Measurements from ENCODE around the gene GRIK4.

The GRIK4 gene

GRCh38 chr11:120854988-120855387 lies 343.4 kb downstream of the GRIK4 start:
- Histone ChIP-seq H3K4me3 (ENCODE audit: low read depth, low read length) (no peak overlapping the region), H3K9ac (ENCODE audit: low read length) (no peak overlapping the region), H3K4me1 (ENCODE audit: control insufficient read depth, insufficient read depth, low read length) (peaks cover 6% of the 10 kb centered on the region; the same call in 1 of the 2 replicates), H3K27ac (ENCODE audit: low read depth, low read length) (no peak overlapping the region), H3K9me3 (ENCODE audit: control insufficient read depth, insufficient read depth, low read depth, low read length) (no peaks in the 10 kb centered on the region), H3K36me3 (ENCODE audit: control insufficient read depth, insufficient read depth, low read length) (no peaks in the 10 kb centered on the region), H3K27me3 (ENCODE audit: control insufficient read depth, insufficient read depth, low read length) (0 out of 2 replicates have a peak, but pooled peaks cover 6% of the 10 kb centered on the region)

- no peak overlapping the region for H3K9ac ChIP-seq (ENCODE audit: low read length)
- H3K36me3 ChIP-seq (ENCODE audit: control insufficient read depth, insufficient read depth, low read length) = no peaks in the 10 kb centered on the region
- H3K27me3 ChIP-seq (ENCODE audit: control insufficient read depth, insufficient read depth, low read length) = 0 out of 2 replicates have a peak, but pooled peaks cover 6% of the 10 kb centered on the region
- H3K4me3 ChIP-seq (ENCODE audit: low read depth, low read length) = no peak overlapping the region
- H3K4me1 ChIP-seq (ENCODE audit: control insufficient read depth, insufficient read depth, low read length) = peaks cover 6% of the 10 kb centered on the region; the same call in 1 of the 2 replicates
- no peaks in the 10 kb centered on the region for H3K9me3 ChIP-seq (ENCODE audit: control insufficient read depth, insufficient read depth, low read depth, low read length)
- H3K27ac ChIP-seq (ENCODE audit: low read depth, low read length) = no peak overlapping the region
Measured at GRCh38 chr11:120857508-120857907, 346.0 kb downstream of the GRIK4 start.

GRCh38 chr11:120858740-120859139 lies 347.2 kb downstream of the GRIK4 start:
- H3K27ac ChIP-seq (ENCODE audit: low read depth, low read length) = no peak overlapping the region
- no peaks in the 10 kb centered on the region for H3K36me3 ChIP-seq (ENCODE audit: control insufficient read depth, insufficient read depth, low read length)
- H3K9ac ChIP-seq (ENCODE audit: low read length) = no peak overlapping the region
- 0 out of 2 replicates have a peak, but pooled peaks cover 6% of the 10 kb centered on the region for H3K27me3 ChIP-seq (ENCODE audit: control insufficient read depth, insufficient read depth, low read length)
- H3K9me3 ChIP-seq (ENCODE audit: control insufficient read depth, insufficient read depth, low read depth, low read length) = no peaks in the 10 kb centered on the region
- peaks cover 6% of the 10 kb centered on the region; the same call in 1 of the 2 replicates for H3K4me1 ChIP-seq (ENCODE audit: control insufficient read depth, insufficient read depth, low read length)
- H3K4me3 ChIP-seq (ENCODE audit: low read depth, low read length) = no peak overlapping the region

GRCh38 chr11:120859552-120860295 lies 348.2 kb downstream of the GRIK4 start:
- Histone ChIP-seq H3K27ac (ENCODE audit: low read depth, low read length) (no peak overlapping the region), H3K4me3 (ENCODE audit: low read depth, low read length) (no peak overlapping the region), H3K9me3 (ENCODE audit: control insufficient read depth, insufficient read depth, low read depth, low read length) (no peaks in the 10 kb centered on the region), H3K9ac (ENCODE audit: low read length) (no peak overlapping the region), H3K4me1 (ENCODE audit: control insufficient read depth, insufficient read depth, low read length) (peaks cover 6% of the 10 kb centered on the region; the same call in 1 of the 2 replicates), H3K36me3 (ENCODE audit: control insufficient read depth, insufficient read depth, low read length) (no peaks in the 10 kb centered on the region), H3K27me3 (ENCODE audit: control insufficient read depth, insufficient read depth, low read length) (0 out of 2 replicates have a peak, but pooled peaks cover 6% of the 10 kb centered on the region)

GRCh38 chr11:120863359-120863758 lies 351.8 kb downstream of the GRIK4 start:
- no peak overlapping the region for H3K4me3 ChIP-seq (ENCODE audit: low read depth, low read length)
- no peaks in the 10 kb centered on the region for H3K36me3 ChIP-seq (ENCODE audit: control insufficient read depth, insufficient read depth, low read length)
- H3K9ac ChIP-seq (ENCODE audit: low read length) = no peak overlapping the region
- no peaks in the 10 kb centered on the region for H3K9me3 ChIP-seq (ENCODE audit: control insufficient read depth, insufficient read depth, low read depth, low read length)
- no peak overlapping the region for H3K27ac ChIP-seq (ENCODE audit: low read depth, low read length)
- peaks cover 21% of the 10 kb centered on the region; the same call in 1 of the 2 replicates for H3K4me1 ChIP-seq (ENCODE audit: control insufficient read depth, insufficient read depth, low read length)
- peaks cover 18% of the 10 kb centered on the region for H3K27me3 ChIP-seq (ENCODE audit: control insufficient read depth, insufficient read depth, low read length)

- no peaks in the 10 kb centered on the region for H3K36me3 ChIP-seq (ENCODE audit: control insufficient read depth, insufficient read depth, low read length)
- peaks cover 18% of the 10 kb centered on the region for H3K27me3 ChIP-seq (ENCODE audit: control insufficient read depth, insufficient read depth, low read length)
- no peaks in the 10 kb centered on the region for H3K9me3 ChIP-seq (ENCODE audit: control insufficient read depth, insufficient read depth, low read depth, low read length)
- no peak overlapping the region for H3K27ac ChIP-seq (ENCODE audit: low read depth, low read length)
- peaks cover 17% of the 10 kb centered on the region; the same call in 1 of the 2 replicates for H3K4me1 ChIP-seq (ENCODE audit: control insufficient read depth, insufficient read depth, low read length)
- H3K4me3 ChIP-seq (ENCODE audit: low read depth, low read length) = no peak overlapping the region
- H3K9ac ChIP-seq (ENCODE audit: low read length) = no peak overlapping the region
Measured at GRCh38 chr11:120867024-120867423, 355.5 kb downstream of the GRIK4 start.

- Histone ChIP-seq H3K9me3 (ENCODE audit: control insufficient read depth, insufficient read depth, low read depth, low read length) (no peaks in the 10 kb centered on the region), H3K27ac (ENCODE audit: low read depth, low read length) (no peak overlapping the region), H3K27me3 (ENCODE audit: control insufficient read depth, insufficient read depth, low read length) (peaks cover 18% of the 10 kb centered on the region), H3K4me1 (ENCODE audit: control insufficient read depth, insufficient read depth, low read length) (peaks cover 22% of the 10 kb centered on the region; the same call in 1 of the 2 replicates), H3K4me3 (ENCODE audit: low read depth, low read length) (no peak overlapping the region), H3K9ac (ENCODE audit: low read length) (no peak overlapping the region), H3K36me3 (ENCODE audit: control insufficient read depth, insufficient read depth, low read length) (no peaks in the 10 kb centered on the region)
Measured at GRCh38 chr11:120867531-120867930, 356.0 kb downstream of the GRIK4 start.

GRCh38 chr11:120867988-120868387 lies 356.4 kb downstream of the GRIK4 start:
- H3K9me3 ChIP-seq (ENCODE audit: control insufficient read depth, insufficient read depth, low read depth, low read length) = no peaks in the 10 kb centered on the region
- H3K36me3 ChIP-seq (ENCODE audit: control insufficient read depth, insufficient read depth, low read length) = no peaks in the 10 kb centered on the region
- H3K4me1 ChIP-seq (ENCODE audit: control insufficient read depth, insufficient read depth, low read length) = peaks cover 24% of the 10 kb centered on the region; the same call in 1 of the 2 replicates
- H3K27ac ChIP-seq (ENCODE audit: low read depth, low read length) = no peak overlapping the region
- H3K9ac ChIP-seq (ENCODE audit: low read length) = no peak overlapping the region
- H3K27me3 ChIP-seq (ENCODE audit: control insufficient read depth, insufficient read depth, low read length) = peaks cover 18% of the 10 kb centered on the region
- no peak overlapping the region for H3K4me3 ChIP-seq (ENCODE audit: low read depth, low read length)

- no peak overlapping the region for H3K27ac ChIP-seq (ENCODE audit: low read depth, low read length)
- no peaks in the 10 kb centered on the region for H3K36me3 ChIP-seq (ENCODE audit: control insufficient read depth, insufficient read depth, low read length)
- H3K9ac ChIP-seq (ENCODE audit: low read length) = no peak overlapping the region
- H3K27me3 ChIP-seq (ENCODE audit: control insufficient read depth, insufficient read depth, low read length) = peaks cover 18% of the 10 kb centered on the region
- H3K4me3 ChIP-seq (ENCODE audit: low read depth, low read length) = no peak overlapping the region
- peaks cover 28% of the 10 kb centered on the region; the same call in 1 of the 2 replicates for H3K4me1 ChIP-seq (ENCODE audit: control insufficient read depth, insufficient read depth, low read length)
- H3K9me3 ChIP-seq (ENCODE audit: control insufficient read depth, insufficient read depth, low read depth, low read length) = no peaks in the 10 kb centered on the region
Measured at GRCh38 chr11:120869097-120869496, 357.5 kb downstream of the GRIK4 start.

GRCh38 chr11:120869516-120870011 lies 358.0 kb downstream of the GRIK4 start:
- Histone ChIP-seq H3K4me1 (ENCODE audit: control insufficient read depth, insufficient read depth, low read length) (peaks cover 28% of the 10 kb centered on the region; the same call in 1 of the 2 replicates), H3K9ac (ENCODE audit: low read length) (no peak overlapping the region), H3K36me3 (ENCODE audit: control insufficient read depth, insufficient read depth, low read length) (no peaks in the 10 kb centered on the region), H3K27me3 (ENCODE audit: control insufficient read depth, insufficient read depth, low read length) (peaks cover 18% of the 10 kb centered on the region), H3K9me3 (ENCODE audit: control insufficient read depth, insufficient read depth, low read depth, low read length) (no peaks in the 10 kb centered on the region), H3K27ac (ENCODE audit: low read depth, low read length) (no peak overlapping the region), H3K4me3 (ENCODE audit: low read depth, low read length) (no peak overlapping the region)

- no peaks in the 10 kb centered on the region for H3K9me3 ChIP-seq (ENCODE audit: control insufficient read depth, insufficient read depth, low read depth, low read length)
- H3K4me1 ChIP-seq (ENCODE audit: control insufficient read depth, insufficient read depth, low read length) = peaks cover 28% of the 10 kb centered on the region; the same call in 1 of the 2 replicates
- H3K4me3 ChIP-seq (ENCODE audit: low read depth, low read length) = no peak overlapping the region
- no peak overlapping the region for H3K9ac ChIP-seq (ENCODE audit: low read length)
- H3K27me3 ChIP-seq (ENCODE audit: control insufficient read depth, insufficient read depth, low read length) = peaks cover 17% of the 10 kb centered on the region
- H3K27ac ChIP-seq (ENCODE audit: low read depth, low read length) = no peak overlapping the region
- H3K36me3 ChIP-seq (ENCODE audit: control insufficient read depth, insufficient read depth, low read length) = peaks cover 3% of the 10 kb centered on the region
Measured at GRCh38 chr11:120871194-120871593, 359.6 kb downstream of the GRIK4 start.
